GM18499 (cell line): Measurements from ENCODE around the gene ADAM12.

Source experiments
- ATAC-seq: cut with Tn5 transposase; IDR thresholded peaks from one replicate; pipeline ENCODE4 v1.9.1; 2021; ENCODE audit warnings: moderate number of reproducible peaks; ENCODE audit not compliant: insufficient read depth, unreplicated experiment

Gene ADAM12

GRCh38 chr10:126097558-126098225 lies 290.6 kb downstream of the ADAM12 start:
- no peak for ATAC-seq

- no peak for ATAC-seq
Observed at GRCh38 chr10:126094537-126094936, 293.7 kb downstream of the ADAM12 start.

- ATAC-seq: no peak
Observed at GRCh38 chr10:126092366-126093215, 295.7 kb downstream of the ADAM12 start.

GRCh38 chr10:126090911-126091728 lies 297.2 kb downstream of the ADAM12 start:
- no peak for ATAC-seq

GRCh38 chr10:126090443-126090842 lies 297.8 kb downstream of the ADAM12 start:
- ATAC-seq: no peak

DNA sequence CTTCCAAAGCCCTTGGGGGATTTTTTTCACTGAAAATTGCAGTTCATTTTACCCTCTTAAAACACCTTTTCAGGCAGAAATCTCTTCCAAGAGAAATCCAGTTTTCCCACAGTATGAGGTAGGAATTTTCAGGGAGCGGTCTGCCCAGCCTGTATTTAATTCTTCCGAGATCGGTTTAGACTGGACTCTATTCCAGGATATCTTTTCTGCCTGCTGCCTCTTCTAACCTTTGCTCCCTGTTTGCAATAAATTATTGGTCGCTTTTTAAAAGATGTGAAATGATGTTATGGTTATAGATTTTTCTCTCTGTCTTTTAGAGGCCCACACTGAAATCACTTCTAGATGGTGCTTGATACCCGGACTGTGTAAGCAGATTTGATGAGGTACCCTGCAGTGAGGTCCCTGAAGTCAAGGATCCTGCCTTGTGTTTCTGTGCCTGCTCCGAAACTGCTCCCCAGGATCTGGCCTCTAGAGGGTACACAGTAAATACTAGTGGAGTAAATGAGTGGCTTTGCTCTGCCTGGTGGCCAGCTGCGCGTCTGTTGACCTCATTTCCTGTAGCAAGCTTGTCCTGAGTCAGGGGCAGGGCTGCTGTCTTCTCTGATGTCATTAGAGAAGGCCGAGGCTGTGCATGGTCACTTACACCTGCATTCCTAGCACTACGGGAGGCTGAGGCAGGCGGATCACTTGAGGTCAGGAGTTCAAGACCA lies 300.3 kb downstream of the ADAM12 start:
- ATAC-seq: no peak

DNA sequence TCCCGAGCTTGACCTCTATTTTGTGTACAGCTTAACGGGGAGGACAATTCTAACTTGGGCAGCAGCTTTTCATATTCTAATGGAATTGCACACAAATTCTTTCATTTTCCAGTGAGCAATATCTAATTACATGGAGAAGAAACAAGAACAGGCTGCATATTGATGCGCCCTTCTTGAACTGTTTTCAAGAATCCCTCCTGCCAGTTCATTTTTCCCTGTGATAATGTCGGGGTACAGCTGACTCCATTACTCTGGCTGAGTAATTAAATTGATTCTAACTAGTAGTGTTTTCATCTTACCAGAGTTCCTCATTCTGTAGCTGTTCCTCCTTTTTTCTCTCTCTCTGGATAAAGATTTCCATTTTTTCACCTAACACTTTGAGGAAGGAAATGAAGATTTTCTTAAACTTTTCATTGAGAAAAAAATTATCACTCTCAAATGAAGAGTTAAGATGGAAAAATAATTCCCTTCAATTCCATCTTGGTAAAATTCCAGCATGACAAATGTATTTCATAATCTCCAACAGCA lies 301.1 kb downstream of the ADAM12 start:
- ATAC-seq: no peak

DNA sequence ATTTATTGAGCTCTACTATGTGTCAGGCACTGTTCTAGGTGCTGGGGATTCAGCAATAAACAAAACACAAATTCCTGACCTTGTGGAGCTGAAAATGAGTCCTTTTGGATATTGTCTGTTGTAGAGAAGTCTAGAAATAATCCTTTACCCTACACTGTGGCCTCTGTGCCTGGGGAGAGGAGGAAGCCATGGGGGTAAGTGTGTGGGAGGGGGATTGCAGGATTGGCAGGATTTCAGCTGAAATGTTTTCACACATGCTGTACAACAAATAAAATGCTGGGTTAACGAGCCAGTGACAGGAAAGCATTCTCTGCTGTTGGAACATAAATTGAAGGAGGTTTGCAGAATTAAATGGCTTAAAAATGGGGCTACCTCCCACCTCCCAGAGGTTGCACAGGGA lies 302.5 kb downstream of the ADAM12 start:
- no peak for ATAC-seq

- ATAC-seq: no peak
Observed at GRCh38 chr10:126084369-126084768, 303.9 kb downstream of the ADAM12 start.

DNA sequence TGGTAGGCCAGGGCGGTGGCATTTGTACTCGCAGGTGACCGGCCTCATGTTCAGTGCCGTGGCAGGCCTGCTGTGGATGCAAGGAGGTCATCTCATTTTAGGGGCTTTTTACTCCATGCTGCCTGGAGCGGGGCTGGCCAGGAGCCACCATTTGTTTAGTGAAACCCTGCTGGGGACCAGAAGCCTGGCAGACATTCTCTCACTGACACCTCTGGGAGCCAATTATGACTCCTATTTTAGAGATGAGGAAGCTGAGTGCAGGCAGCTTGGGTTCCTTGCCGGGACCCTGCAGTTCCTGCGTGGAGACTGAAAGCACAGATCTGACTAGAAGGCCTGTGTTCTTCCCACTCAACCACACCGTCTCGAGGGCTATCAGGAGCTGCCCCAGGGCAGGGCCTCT lies 305.3 kb downstream of the ADAM12 start:
- ATAC-seq: no peak

DNA sequence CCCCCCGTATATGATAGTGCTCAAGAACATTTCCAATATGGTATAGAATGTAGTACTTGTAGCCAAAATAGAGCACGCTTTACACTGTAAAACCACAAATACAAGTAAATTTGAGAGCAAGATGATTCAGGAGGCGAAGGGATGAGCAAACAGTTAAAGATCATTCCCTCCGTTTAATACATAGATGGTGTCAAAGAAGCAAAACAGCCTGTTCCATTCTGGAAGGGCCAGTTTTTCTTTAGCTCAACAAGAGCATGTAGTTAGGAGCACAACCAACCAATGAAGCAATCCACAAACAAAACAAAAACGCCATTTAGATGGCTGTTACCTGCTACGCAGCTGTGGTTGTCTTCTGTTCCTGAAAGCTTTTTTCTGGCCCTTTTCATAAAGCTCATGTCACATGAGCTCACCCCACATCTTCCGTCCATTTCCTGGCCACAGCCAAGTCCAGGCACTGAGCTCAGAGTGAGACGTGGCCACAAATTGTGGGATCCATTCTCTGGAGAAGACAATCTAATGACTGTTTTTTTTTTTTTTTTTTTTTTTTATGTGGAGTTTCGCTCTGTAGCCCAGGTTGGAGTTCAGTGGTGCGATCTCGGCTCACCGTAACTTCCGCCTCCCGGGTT lies 306.3 kb downstream of the ADAM12 start:
- ATAC-seq: no peak

DNA sequence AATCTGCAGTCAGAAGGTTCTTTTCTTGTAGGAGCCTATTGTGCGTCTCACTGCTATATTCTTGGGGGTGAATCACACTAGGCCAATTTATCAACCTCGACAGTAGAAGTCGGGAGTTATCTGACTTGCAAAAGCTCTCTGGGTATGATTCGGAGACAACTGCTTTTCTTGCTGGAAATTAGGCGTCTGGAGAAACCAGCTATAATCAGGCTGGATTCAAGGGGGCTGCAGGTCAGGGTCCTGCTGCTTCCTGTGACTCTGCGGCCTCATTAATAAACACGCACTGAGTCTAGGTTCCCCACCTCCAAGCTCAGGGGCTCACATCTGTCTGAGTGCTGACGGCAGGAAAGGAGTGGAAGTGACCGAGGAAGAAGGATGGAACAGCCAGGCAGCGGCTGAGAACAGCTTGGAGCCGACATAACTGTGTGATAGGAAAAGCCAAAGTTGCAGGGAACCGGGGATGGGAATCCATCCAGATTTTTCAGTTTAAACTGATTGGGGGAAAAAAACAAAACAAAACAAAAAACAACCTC lies 307.3 kb downstream of the ADAM12 start:
- no peak for ATAC-seq

DNA sequence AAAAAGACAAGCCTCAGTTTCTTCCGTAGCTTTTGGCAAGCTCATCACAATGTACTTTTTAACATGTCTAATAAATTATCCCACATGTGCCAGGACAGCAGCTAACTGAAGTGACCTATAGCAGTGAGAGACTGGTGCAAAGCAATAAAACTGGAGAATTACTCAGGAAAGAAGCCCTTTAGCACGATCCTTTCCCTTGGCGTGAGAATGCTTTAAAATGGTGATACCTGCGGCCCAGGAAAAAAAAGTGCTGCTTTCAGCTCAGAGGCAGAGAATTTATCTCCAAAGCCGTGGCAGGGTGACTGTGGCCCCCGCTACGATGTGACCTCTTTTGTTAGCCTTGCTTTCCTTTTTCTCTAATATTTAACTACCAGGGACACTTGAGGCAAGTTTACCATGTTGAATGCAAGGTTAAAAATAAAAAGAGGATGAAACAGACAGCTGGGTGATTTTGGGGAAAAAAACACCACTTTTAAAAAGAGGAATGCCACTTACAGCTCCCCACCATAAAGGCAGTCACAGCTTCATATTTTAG lies 307.9 kb downstream of the ADAM12 start:
- no peak for ATAC-seq

DNA sequence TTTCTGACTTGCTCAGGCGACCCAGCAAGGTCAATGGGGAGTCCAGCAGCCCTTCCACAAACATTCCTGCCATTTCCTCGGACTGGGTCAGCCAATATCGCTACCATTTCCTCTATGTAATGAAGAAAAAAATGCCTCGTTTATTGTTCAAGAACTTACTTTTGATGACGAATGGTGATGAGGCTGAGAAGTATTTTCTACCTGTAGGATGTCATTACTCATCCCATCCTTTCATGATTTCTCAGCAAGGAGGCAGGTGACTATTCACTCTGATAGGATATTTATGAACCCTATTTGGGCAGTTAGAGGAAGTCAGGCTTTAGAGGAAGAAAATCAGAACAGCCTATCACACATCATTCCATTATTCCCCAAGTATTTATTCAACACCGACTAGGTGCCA lies 313.3 kb downstream of the ADAM12 start:
- ATAC-seq: no peak

DNA sequence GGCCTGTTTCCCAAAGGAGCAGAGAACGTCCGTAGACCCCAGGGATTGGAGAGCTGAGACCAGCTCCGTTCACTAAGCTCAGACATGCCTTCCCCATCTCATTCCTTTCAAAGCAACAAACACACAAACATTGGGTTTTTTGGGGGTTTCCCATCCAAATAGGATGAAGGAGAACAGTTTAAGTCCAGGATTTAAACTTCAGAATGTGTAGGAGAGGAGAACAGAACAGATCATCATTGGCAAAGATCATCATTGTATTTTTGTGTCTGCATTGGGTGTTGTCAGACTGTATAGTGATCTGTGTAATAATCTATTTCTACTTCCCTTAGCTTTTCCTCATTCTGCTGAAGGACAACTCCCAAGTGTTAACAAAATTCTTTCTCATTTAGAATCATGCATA lies 314.0 kb downstream of the ADAM12 start:
- ATAC-seq: no peak

- no peak for ATAC-seq
Observed at GRCh38 chr10:126073606-126074005, 314.7 kb downstream of the ADAM12 start.

DNA sequence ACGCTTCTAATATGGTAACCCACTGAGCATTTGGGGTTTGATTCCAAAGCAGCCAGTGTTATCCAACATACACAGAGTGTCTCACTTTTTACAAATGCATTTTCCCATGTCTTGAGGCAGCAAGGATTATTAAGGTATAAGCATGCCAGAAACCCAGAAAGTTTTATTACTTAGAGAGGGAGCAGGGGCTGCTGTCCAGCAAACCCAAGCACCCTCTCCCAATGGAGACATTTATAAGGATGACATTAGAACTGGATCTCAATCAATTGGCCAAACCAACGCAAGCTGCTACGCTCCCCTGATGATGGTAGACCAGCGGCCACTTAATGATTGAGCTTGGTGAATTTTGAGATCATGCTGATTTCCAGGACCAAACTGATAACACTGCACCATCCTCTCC lies 315.7 kb downstream of the ADAM12 start:
- ATAC-seq: no peak

DNA sequence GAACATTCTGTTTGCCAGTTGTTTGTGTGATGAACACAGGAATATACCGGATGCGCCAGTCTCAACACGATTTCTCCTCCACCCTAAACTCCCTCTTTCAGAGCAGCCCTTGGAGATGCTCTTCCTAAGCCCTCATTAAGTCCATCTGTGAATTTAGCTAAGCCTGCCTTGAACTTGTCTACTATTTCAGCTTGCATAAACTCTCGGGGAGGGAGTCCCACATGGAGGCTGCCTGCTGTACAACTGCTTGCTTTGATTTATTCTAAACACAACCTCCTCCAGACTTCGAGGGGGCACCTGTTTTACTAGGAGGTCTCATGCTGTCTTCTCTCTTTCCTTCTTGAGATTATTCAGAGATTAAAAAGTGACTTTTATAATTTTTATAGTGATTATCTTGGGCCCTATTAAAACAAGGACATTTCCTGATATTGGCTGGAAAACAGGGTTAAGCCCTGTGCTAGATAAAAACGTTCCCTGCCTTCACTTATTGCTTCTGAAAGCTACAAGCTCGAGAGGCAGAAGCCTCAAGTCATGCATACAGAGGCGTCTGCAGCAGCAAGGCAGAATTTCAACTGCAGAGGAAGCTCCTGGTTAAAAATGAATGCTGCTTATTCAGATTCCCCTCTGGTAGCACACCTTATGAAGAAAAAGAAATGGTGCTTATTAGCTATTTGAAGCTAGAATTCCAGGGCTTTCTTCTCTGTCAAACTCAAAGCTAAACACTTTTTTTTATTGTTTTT lies 317.6 kb downstream of the ADAM12 start:
- ATAC-seq: no peak

- ATAC-seq: no peak
Observed at GRCh38 chr10:126068322-126068721, 320.0 kb downstream of the ADAM12 start.
